Smooth muscle cell (in vitro differentiated cells): ENCODE data around the gene ARL15. TPM values are rescaled to one million over a fixed set of nuclear protein-coding genes. Genes with fewer than 3 reads are reported as not detected.

Experiments used
- DNase-seq: peaks from one replicate; lab custom pipeline; 2025; ENCODE audit not compliant: unreplicated experiment; lab: John Stamatoyannopoulos, UW
- H2AFZ ChIP-seq: fragments of 200-600 bp; sonication (generic); 2 replicates; pipeline ENCODE4 v1.6.0; 2016; ENCODE audit warnings: antibody characterized with exemption, low read depth, mild to moderate bottlenecking
- H3F3A ChIP-seq: fragments of 200-600 bp; sonication (generic); 2 replicates; pipeline ENCODE4 v1.6.0; 2017; ENCODE audit warnings: antibody characterized with exemption, low read depth
- H3K27ac ChIP-seq: fragments of 200-600 bp; sonication (generic); 2 replicates; pipeline ENCODE4 v1.5.1; 2016; ENCODE audit warnings: low read depth, mild to moderate bottlenecking
- H3K27me3 ChIP-seq: fragments of 200-600 bp; sonication (generic); 2 replicates; pipeline ENCODE4 v1.6.1; 2016; ENCODE audit warnings: low read depth, mild to moderate bottlenecking
- H3K36me3 ChIP-seq: fragments of 200-600 bp; sonication (generic); 2 replicates; pipeline ENCODE4 v1.5.1; 2016; ENCODE audit warnings: low read depth
- H3K4me1 ChIP-seq: fragments of 200-600 bp; sonication (generic); 2 replicates; pipeline ENCODE4 v1.5.1; 2016; ENCODE audit warnings: low read depth
- H3K4me2 ChIP-seq: fragments of 200-600 bp; sonication (generic); 2 replicates; pipeline ENCODE4 v1.6.0; 2016; ENCODE audit warnings: mild to moderate bottlenecking
- H3K4me3 ChIP-seq: fragments of 200-600 bp; sonication (generic); 2 replicates; pipeline ENCODE4 v1.5.1; 2016; ENCODE audit warnings: mild to moderate bottlenecking
- H3K79me2 ChIP-seq: fragments of 200-600 bp; sonication (generic); 2 replicates; pipeline ENCODE4 v1.6.0; 2016; ENCODE audit warnings: low read depth, mild to moderate bottlenecking
- H3K9ac ChIP-seq: fragments of 200-600 bp; sonication (generic); 2 replicates; pipeline ENCODE4 v1.6.0; 2016; ENCODE audit warnings: low read depth
- H3K9me3 ChIP-seq: fragments of 200-600 bp; sonication (generic); replicated peaks from 2 replicates; pipeline ENCODE4 v1.5.1; 2016; ENCODE audit warnings: low read depth
- H4K20me1 ChIP-seq: fragments of 200-600 bp; sonication (generic); 2 replicates; pipeline ENCODE4 v1.6.0; 2016; ENCODE audit warnings: low read depth
- CTCF ChIP-seq: fragments of 200-600 bp; sonication (generic); IDR thresholded peaks from 2 replicates; pipeline ENCODE4 v1.5.1; 2017; ENCODE audit warnings: borderline replicate concordance, mild to moderate bottlenecking, antibody characterized with exemption; ENCODE audit not compliant: insufficient read depth, poor library complexity, severe bottlenecking
- WGBS: methylation state at CpG from one replicate; pipeline ENCODE4 v1.1.7; 2016; ENCODE audit warnings: low lambda C conversion rate; 5-methylcytosine and 5-hydroxymethylcytosine counted together
- polyA plus RNA-seq: library from polyadenylated mRNA; unstranded; fragments of >200 nt; fragmentation: Nextera tagmentation; extraction: Ambion mirVana; gene quantifications from 2 replicates; pipeline ENCODE4 v1.2.1, GENCODE V29; 2016
- total RNA-seq: library from RNA; depleted of rRNA; stranded (reverse); fragments of >200 nt; gene quantifications from 2 replicates; pipeline ENCODE4 v1.2.3, GENCODE V29; 2014

The ARL15 gene
- total and polyA plus RNA-seq, 2 experiments from 2014 or later: 9.8 to 51.1 TPM

GRCh38 chr5:53971131-53971530, 339.2 kb downstream of the ARL15 start:
- Histone ChIP-seq H4K20me1 (no peaks in the 10 kb centered on the region), H3K4me2 (no peak overlapping the region), H3F3A (no peaks in the 10 kb centered on the region), H3K4me1 (no peaks in the 10 kb centered on the region), H3K9me3 (no peaks in the 10 kb centered on the region), H3K79me2 (no peaks in the 10 kb centered on the region), H3K36me3 (no peaks in the 10 kb centered on the region), H2AFZ (no peak overlapping the region), H3K4me3 (no peak overlapping the region), H3K27ac (no peak overlapping the region), H3K27me3 (no peaks in the 10 kb centered on the region), H3K9ac (no peak overlapping the region)
- 90% methylated on average over 2 of the region's 2 CpGs for WGBS
- no peak for DNase-seq
- no peak for TF ChIP-seq CTCF

- Histone ChIP-seq H3K4me2 (no peak overlapping the region), H3K27ac (no peak overlapping the region), H3F3A (no peaks in the 10 kb centered on the region), H3K9me3 (no peaks in the 10 kb centered on the region), H3K9ac (no peak overlapping the region), H2AFZ (no peak overlapping the region), H3K4me3 (no peak overlapping the region), H4K20me1 (no peaks in the 10 kb centered on the region), H3K27me3 (no peaks in the 10 kb centered on the region), H3K79me2 (no peaks in the 10 kb centered on the region), H3K4me1 (no peaks in the 10 kb centered on the region), H3K36me3 (no peaks in the 10 kb centered on the region)
- TF ChIP-seq CTCF: no peak
- 90% methylated on average over 3 of the region's 3 CpGs for WGBS
- no peak for DNase-seq
Measured at GRCh38 chr5:53970475-53970874, 339.9 kb downstream of the ARL15 start.

GRCh38 chr5:53969176-53969730, 341.1 kb downstream of the ARL15 start:
- Histone ChIP-seq H3F3A (no peaks in the 10 kb centered on the region), H2AFZ (no peak overlapping the region), H3K27ac (no peak overlapping the region), H3K36me3 (no peaks in the 10 kb centered on the region), H3K4me2 (no peak overlapping the region), H3K9me3 (no peaks in the 10 kb centered on the region), H3K4me3 (no peak overlapping the region), H3K79me2 (no peaks in the 10 kb centered on the region), H3K4me1 (no peaks in the 10 kb centered on the region), H3K27me3 (no peaks in the 10 kb centered on the region), H4K20me1 (no peaks in the 10 kb centered on the region), H3K9ac (no peak overlapping the region)
- no peak for DNase-seq
- no peak for TF ChIP-seq CTCF
- WGBS: 81% methylated on average over 2 of the region's 2 CpGs

GRCh38 chr5:53965459-53965858, 344.9 kb downstream of the ARL15 start:
- no peaks in the 10 kb centered on the region for H3K9me3 ChIP-seq

More at GRCh38 chr5:53965459-53965858, 344.9 kb downstream of the ARL15 start:
- H3F3A ChIP-seq: no peaks in the 10 kb centered on the region
- no peak for TF ChIP-seq CTCF
- H3K4me1 ChIP-seq: no peaks in the 10 kb centered on the region
- DNase-seq: no peak
- no peaks in the 10 kb centered on the region for H3K27me3 ChIP-seq
- no peak overlapping the region for H3K4me2 ChIP-seq
- H3K9ac ChIP-seq: no peak overlapping the region
- H2AFZ ChIP-seq: no peak overlapping the region
- H3K36me3 ChIP-seq: no peaks in the 10 kb centered on the region
- no peak overlapping the region for H3K4me3 ChIP-seq
- H3K27ac ChIP-seq: no peak overlapping the region
- no peaks in the 10 kb centered on the region for H3K79me2 ChIP-seq
- H4K20me1 ChIP-seq: no peaks in the 10 kb centered on the region
